NCI-H345 (cell line): ENCODE results near the gene CEP85L.
A peak's percentile ranks its signal among the peaks of the same experiment; 100 is the strongest.

Experiments used
- DNase-seq: peaks from one replicate; lab custom pipeline; 2025; lab: John Stamatoyannopoulos, UW

The CEP85L gene

DNA sequence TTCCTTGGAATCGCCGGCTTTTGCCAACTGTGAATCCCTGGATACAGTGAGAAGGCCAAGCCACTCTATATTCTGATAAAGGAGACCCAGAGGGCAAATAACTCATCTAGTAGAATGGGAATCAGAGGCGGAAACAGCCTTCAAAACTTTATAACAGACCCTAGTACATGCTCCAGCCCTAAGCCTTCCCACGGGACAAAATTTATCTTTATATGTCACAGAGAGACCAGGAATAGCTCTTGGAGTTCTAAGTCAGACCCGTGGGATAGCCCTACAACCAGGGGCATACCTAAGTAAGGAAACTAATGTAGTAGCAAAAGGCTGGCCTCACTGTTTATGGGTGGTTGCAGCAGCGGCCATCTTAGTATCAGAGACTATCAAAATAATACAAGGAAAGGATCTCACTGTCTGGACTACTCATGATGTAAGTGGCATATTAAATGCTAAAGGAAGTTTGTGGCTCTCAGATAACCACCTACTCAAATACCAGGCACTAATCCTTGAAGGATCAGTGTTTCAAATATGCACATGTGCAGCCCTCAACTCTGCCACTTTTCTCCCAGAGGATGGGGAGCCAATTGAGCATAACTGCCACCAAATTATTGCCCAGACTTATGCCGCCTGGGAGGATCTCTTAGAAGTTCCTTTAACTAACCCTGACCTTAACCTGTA is 29.5 kb downstream of the CEP85L start:
- no peak for DNase-seq

DNA sequence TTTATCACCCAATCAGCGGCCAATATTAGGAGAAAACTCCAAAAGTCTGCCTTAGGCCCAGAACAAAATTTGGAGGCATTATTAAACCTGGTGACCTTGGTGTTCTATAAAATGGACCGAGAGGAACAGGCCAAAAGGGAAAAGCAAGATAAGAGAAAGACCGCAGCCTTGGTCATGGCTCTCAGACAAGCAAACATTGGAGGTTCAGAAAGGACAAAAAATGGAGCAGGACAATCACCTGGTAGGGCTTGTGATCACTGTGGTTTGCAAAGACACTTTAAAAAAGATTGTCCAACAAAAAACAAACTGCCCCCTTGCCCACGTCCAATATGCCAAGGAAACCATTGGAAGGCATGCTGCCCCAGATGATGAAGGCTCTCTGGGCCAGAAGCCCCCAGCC is 31.2 kb downstream of the CEP85L start:
- no peak for DNase-seq

DNA sequence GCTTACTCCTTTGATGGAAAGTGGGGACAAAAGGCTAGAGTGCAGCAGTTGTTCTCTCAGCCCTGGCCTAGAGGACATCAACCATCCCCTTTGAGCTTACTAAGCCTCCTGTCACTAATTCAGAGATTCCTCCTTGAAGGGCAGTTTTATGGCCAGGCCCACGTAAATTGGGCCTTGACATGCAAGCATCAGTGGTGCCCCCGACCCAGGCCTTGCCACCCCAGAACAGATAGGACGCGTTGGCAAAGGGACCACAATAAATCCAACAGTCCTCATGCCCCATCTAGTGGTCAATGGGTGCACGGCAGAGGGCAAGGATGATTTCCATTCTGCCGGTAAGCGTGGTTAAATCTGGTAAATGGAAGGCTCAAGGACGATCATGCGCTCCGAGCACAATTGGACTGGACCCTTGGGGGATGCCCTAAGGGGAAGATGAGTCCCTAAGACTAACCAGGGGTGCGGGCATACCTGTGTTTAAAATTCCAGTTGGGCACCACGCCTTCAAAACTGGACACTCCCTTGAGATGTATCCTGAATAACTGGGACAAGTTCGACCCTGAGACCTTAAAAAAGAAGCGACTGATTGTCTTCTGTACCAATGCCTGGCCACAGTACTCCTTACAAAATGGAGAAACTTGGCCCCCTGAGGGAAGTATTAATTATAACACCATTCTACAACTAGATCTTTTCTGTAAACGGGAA is 32.6 kb downstream of the CEP85L start:
- DNase-seq = peak; percentile 7

DNA sequence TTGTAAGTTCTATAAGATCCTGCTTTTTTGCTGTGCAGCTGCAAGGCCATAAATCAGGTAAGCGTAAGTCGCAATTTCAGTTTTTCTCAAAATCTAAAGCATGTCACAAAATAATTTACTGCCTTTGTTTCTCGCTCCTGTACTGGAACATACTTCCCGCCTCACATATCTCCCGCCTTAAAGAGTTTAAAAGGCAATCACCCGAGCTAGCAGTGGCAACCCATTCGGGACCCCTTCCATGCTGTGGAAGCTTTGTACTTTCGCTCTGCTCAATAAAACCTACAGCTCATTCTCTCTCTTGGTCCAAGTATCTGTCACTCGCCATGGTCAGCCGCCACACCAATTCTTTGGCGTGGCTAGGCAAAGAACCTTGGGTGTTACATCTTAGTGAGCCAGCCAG is 34.0 kb downstream of the CEP85L start:
- no peak for DNase-seq

DNA sequence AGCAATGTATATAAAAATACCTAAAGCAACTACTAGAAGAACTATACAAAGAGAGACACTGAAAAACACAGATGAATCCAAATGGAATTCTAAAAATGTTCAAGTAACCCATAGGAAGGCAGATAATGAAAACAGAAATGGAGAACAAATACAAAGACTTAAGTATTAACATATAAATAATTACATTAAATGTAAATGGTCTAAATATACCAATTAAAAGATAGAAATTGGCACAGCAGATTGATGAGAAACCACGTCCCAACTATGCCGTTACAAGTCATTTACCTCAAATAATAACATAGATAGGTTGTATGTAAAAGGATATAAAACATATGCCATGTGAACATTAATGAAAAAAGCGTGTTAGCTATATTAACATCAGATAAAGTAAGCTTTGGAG is 40.1 kb downstream of the CEP85L start:
- no peak for DNase-seq

DNA sequence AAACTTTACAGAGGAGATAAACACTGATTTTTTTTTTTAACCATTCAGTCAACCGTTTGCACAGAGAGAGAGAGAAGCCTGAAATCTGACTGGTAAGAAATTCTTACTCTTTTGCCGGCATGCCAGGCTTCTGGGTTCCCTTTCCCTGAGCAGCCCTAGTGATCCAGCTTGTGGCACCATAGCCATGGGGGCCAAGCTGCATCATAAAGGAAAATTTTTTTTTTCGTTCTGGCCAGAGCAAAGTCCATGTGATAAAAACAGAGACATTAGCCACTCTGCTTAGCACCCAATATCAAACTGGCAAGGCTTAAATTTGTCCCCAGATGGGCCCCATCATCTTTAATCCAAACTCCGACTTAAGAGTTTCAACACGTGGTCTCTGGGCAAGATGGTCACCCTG is 44.5 kb downstream of the CEP85L start:
- DNase-seq = no peak

DNA sequence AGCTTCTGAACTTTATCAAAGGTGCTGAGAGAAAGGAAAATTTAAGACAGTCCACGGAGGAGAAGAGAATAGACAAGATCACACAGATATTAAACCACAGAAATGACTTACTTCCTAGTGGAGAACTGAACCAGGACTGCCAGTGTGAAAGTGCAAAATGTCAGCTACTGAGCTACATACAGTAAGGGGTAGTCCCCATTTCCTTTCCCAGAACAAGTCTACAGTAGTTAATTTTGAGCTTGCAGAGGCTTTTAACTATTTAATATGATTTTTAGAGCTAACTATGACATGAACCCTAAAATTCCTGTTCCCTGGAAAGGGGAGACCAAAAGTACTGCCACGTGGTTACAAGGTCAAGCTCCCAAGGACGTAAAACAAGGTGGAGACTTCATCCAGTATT is 45.1 kb downstream of the CEP85L start:
- DNase-seq = no peak

DNA sequence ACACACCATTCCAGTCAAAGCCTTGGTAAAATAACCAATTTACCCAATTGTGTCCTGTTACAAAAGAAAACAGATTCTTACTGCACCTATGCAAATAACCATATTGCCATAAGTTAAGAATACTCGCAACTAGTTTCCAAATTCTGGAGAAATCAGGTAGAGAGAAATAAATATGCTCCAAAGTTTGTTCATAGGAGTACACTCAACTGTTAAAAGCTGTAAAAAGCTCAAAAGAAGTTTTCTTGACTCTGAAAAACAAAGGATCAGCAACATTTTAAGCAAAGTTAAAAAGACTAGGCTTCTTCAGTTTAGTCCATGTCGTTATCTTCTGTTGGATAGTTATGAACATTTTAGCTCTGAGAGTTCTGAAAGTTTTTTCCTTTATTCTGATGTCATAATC is 48.0 kb downstream of the CEP85L start:
- no peak for DNase-seq

DNA sequence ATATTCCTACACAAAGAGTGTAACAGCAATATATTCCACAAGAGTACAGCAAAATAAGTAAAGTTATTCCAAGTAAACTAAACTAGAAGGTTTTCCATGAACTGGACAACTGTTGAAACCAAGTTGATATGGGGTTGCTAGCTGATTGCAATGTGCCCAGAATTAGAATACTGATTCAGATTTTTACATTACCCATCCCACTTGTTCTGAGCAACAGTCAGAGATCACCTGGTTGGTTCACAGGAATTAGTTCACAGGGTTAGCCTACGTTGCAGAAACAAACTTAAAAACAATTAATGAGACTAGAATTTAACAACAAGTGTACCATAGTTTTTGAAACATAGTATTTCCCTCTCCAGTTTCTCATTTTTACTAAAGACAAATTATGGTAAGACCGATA is 49.1 kb downstream of the CEP85L start:
- no peak for DNase-seq

DNA sequence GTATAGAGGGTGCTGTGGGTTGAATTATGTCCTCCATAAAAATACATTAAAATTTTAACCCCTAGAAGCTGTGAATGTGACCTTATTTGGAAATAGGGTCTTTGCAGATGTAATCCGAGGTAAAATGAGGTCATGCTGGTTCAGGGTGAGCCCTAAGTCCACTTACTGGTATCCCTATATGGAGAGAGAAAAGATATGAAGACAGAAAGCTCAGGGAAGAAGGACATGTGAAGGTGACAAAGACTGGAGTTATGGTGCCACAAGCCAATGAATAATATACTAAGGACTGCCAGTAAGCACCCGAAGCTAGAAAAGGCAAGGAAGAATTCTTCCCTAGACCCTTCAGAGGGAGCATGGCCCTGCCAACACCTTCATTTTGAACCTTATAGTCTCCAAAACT is 53.1 kb downstream of the CEP85L start:
- no peak for DNase-seq

DNA sequence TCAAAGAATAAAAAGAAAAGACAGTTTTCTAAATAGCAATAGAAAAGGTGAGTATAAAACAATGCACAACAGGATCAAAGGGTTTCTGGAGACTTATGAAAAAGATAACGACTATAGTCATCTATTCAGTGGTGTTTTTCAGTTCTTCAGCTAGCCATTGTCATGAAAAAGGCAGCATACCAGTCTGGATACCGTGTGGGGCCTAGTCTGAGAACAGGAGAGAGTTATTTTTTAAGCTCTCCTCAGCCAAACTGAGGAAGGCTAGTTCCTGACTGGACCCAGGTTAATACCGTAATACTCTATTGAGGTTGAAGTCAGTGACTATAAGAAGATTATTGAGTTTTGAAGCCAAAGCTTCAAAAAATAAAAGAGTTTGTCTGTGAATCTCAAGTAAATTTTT is 53.8 kb downstream of the CEP85L start:
- DNase-seq = no peak

DNA sequence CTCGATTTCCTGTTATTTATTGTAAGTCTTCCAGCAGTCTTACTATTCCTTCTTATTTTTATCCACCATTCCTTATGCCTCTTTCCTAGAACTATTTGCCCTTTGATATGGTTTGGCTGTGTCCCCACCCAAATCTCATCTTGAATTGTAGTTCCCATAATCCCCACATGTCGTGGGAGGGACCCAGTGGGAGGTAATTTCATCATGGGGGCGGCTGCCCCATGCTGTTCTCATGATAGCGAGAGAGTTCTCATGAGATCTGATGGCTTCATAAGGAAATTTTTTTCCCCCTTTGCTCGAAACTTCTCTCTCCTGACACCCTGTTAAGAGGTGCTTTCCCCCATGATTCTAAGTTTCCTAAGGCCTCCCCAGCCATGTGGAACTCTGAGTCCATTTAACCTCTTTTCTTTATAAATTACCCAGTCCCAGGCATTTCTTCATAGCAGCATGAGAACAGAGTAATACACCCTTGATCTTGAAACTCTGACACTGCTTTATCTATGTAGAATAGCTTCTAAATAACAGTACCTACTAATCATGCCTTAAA is 54.5 kb downstream of the CEP85L start:
- DNase-seq = no peak

DNA sequence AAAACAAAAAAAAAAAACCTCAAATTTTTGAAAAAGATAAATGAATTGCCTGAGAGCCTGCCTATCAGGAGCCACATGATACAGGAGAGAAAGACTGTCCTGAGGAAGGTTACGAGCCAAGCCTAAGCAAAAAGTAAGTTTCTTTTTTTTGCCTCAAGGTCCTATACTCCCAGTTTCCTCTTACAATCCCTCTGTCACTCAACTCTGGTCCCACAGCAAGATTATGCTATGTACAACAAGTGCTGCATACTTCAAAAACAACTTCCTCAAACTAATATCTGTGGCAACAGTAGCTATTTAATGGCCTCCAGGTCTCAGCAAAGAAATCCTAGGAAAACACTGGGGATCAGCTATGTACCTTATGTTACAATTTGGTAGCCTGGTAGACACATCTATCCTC is 56.5 kb downstream of the CEP85L start:
- no peak for DNase-seq

DNA sequence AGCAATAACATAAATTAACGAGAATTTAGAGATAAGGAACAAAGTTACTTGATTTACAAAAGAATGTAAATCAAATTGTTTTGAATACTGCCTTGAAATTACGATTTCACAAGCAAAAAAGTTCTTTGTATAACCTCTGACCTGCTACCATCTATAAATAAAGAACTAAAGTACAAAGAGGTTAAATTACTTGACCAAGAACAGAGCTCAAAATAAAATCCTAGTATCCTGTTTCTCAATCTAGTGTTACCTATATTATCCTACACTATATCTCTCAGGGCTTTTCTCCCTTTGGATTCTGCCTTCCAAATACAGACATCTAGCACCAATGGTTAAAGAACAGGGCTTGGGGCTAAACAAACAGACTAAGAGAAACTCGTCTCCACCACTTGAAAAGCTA is 59.5 kb downstream of the CEP85L start:
- no peak for DNase-seq

DNA sequence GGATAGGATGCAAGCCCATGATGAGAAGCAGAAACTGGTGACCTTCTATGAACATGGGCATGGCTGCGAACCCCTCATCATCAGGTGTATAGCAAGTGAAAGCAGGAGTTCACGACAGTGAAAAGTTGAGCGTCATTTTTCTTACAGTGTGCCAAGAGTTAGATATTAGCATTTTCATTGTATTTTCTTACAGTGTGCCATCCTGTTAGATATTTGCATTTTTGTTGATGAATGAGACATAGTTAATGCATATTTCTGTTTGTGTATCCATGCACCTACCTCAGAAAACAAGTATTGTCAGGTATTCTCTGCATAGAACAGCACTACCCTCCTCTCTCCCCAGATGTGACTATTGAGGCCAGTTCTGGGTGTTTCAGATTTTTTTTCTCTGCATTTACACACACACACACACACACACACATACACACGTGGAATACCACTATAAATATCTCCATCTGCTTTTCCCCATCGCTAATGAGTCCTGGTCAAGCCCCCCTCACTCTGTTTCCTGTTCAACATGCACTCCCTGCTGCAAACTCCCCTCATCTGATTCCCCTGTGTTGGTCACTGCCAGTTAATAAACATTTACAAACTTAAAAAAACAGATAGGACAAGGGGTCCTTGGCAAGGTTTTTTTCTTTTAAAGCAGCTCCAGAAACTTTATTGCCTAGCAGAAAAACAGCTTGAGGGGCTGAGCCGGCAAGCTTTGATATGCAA is 61.6 kb downstream of the CEP85L start:
- no peak for DNase-seq

DNA sequence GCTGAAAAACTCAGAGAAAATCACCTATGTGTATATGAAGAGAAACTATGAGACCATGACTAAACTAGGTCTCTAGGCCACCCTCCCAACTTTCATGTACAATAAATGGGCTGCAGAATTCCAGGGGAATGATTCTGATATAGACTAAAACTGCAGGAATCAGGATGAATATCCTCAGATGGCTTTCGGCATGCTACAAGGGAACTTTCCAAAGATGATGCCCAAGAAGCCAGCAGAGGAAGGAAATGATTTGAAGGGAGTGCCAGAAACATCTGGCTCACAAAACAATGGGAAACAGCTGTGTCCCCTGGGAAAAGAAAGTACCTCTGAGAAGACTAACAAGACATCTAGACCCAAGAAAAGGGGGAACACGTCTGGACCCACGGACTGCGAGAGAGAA is 62.2 kb downstream of the CEP85L start:
- no peak for DNase-seq

DNA sequence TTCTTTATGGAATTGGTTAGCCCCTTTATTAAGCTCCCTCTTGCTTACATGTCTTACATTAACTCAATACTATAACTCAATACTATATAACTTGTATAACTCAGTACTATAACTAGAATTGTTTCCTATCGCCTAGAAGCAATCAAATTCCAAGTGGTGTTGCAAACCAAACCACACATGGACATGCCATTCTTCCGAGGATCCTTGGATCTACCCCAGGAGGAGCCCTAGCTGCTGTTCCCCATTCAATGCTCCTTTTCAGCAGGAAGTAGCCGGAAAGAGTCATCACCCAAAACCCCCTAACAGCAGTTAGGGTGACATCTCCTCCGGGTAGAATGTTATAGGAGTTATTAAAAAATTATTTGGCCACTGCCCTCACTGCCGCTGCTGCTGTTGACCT is 62.8 kb downstream of the CEP85L start:
- DNase-seq = no peak

DNA sequence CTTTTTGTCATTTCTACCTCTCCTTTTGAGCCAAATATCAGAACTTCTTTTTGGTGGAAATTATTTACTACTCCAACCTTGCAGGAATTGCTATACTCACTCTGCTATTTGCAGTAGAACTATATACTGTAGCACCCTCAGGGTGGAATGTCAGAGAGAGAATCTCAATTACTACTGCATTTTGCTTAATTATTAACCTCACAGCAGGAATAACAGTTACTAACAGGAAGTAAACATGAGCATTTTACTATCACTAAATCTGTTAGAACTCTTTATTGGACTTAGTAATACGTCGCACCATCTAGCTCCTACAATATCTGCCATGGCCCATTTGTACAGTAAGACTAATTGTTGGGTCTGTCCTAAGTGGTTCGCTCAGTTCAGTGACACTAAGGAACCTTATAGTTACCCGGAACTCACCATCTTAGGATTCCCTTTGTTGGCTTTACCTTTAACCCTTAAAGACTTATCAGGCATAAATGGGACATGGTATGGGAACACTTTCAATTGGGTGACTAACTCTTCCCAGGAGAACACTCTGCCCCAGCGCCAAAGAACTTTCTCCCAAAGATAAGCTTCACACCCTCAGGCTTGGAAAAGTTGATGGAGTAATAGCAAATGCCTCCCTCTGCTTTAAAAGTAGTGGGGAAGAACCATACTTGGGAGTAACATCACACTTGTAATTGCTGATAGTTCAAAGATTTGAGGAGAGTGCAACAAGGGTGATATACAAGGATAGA is 64.5 kb downstream of the CEP85L start:
- no peak for DNase-seq

DNA sequence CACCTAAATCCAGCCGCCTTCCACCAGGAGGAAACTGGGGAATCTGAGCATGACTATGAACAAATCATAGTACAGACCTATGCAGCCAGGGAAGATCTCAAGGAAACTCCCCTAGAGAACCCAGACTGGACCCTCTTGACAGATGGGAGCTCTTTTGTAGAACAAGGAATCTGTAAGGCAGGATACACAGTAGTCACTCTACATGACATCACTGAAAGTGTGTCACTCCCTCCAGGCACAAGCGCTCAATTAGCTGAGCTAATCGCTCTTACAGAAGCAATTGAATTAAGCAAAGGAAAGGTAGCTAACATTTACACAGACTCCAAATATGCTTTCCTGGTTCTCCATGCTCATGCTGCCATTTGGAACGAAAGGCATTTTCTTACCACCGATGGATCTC is 66.5 kb downstream of the CEP85L start:
- DNase-seq = no peak

DNA sequence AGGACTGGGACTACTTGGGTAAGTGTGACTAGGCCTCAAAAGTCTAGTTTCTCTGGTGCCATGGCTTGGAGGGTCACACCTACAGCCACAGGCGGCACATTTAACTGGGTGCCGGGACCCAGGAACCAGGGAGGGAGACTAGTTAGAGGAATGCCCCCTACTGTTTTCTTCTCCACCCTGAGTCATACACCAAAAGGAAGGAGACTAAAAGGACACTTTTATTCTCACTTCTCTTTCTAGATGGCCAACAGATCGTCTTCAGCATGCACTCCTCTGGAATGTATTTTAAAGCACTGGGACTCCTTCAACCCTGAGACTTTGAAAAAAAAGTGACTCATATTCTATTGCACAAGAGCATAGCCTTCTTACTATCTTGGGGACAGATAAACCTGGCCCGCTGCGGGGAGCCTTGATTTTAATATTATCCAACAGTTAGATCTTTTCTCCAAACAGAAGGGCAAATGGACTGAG is 69.9 kb downstream of the CEP85L start:
- no peak for DNase-seq

DNA sequence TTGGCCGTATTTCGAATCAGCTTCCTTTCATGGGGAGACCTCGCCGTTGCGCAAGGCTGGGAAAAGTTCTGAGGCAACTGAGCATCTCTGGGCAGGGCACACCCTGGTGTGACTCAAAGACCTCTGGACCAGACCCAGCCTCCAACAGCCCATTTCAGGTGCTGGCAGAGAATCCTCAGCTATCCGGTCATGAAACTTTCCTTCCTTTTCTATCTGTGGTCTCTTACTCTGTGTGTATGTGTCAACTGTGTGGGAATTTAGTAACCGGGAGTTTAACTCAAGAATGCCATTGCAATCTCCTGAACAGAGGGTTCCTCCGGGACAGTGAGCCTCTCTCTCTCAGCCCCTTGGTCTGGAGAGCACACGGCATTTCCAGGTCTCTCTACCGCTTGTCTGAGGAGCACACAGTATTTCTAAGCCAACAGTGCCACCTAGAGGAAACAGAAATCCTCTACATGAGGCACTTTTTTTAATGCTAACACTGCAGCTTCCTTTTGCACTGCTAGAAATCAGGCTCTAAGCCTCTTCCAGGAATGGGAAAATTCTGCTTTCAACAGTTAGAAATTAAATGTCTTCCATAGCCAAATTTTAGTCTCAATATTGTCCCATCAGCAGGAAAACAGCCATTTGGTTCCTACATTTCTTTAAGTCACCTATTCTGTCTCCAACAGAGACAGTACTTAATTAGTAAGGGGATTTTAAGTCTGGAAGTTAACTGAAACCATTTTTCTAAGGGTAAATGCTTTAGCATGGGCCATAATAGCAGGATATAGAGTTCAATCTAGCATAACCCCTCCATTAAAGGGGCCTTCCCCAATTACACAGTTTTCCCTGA is 70.6 kb downstream of the CEP85L start:
- no peak for DNase-seq
